Astrocyte of the spinal cord (primary cell): ENCODE data around the gene LDAH.

Experiments
- DNase-seq: peaks from one replicate; pipeline ENCODE4 v3.0.0; 2011; ENCODE audit warnings: low read depth, low spot score
- H3K4me3 ChIP-seq: 2 replicates; pipeline ENCODE4 v1.5.1; 2011; ENCODE audit warnings: low read depth, mild to moderate bottlenecking, low read length, moderate library complexity
- in situ Hi-C: cut with HindIII; loops from 2 replicates; pipeline ENCODE4 v1.10.0; 2017; ENCODE audit warnings: low sequenced_read_pairs
- TF ChIP-seq, protein P1 (sequence below): IDR thresholded peaks from 2 replicates; pipeline ENCODE4 v1.5.1; 2012; ENCODE audit warnings: low read depth, mild to moderate bottlenecking, low read length, inconsistent platforms

Gene LDAH

DNA sequence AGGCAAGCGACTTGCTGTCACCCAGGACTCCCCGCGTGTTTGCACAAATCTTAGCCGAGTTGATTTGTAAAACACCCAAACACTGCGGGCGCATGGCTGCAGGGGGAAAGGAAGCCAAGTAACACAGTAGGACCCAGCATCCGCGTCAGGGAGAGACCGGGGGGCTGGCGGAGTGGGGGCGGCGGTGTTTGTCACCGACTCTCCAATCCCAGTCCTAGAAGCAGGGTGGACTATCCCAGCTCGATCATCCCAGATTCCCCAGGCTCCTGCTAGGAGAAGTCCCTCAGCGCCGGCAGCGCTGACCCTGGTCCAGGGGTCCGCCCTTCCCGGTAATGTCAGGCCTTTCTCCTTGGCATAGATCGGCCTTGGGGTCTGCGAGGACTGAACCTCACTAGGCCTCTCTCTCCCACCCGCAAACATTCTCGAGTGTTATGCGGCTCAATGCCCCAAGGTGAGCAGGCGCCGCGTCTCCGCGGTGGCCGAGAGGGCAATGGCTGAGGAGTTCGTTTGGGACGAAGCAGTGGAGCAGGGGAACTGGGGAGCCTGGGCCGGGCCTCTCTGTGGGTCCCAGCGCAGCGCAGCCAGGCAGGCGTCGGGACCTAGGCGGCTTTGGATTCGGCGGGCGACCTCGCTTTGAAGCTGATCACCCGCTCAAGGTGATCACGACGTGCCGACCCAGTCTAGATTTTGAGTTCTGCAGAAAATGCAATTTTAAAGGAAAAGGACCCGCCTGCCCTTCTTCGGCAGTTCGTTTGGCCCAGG lies 157.5 kb downstream of the LDAH start:
- TF ChIP-seq, protein P1, sequence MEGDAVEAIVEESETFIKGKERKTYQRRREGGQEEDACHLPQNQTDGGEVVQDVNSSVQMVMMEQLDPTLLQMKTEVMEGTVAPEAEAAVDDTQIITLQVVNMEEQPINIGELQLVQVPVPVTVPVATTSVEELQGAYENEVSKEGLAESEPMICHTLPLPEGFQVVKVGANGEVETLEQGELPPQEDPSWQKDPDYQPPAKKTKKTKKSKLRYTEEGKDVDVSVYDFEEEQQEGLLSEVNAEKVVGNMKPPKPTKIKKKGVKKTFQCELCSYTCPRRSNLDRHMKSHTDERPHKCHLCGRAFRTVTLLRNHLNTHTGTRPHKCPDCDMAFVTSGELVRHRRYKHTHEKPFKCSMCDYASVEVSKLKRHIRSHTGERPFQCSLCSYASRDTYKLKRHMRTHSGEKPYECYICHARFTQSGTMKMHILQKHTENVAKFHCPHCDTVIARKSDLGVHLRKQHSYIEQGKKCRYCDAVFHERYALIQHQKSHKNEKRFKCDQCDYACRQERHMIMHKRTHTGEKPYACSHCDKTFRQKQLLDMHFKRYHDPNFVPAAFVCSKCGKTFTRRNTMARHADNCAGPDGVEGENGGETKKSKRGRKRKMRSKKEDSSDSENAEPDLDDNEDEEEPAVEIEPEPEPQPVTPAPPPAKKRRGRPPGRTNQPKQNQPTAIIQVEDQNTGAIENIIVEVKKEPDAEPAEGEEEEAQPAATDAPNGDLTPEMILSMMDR, result no peak
- no peak for DNase-seq
- H3K4me3 ChIP-seq, result no peak overlapping the region
- in situ Hi-C loops, result no loop called here

DNA sequence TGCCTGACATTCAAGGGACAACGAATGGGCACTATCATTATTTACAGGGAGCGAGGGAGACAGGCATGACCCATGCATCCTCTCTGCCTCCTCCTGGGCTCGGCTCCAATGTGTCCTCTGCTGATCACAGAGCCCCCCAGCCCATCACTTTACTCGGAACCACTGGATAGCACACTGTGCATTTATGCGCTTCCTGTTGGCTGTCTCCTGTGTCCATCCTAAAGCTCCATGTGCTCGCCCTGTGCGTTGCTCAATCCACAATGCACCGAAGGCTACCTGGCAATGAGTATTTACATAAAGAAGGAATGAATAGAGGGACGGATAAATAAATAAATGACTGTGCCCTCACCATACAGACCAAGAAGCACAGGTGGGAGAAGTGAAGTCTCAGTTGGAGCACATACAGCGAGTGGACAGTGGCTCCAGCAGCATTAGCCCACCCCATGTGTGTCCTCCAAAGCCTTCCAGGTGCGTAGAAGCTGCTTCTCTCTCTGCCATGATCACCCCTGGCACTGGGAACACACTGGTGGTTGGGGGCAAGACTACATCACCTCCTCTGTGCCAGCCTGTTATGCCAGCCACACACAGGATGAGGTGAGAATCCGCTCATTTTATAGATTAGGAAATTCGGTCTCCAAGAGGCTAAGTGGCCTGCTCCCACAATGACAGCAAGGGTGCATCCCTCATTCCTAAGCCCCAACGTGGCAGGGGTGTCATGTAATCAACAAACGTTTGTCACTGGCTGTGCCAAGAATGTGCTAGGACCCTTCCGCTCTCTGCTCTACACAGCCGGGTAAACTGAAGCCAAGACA lies 158.3 kb downstream of the LDAH start:
- H3K4me3 ChIP-seq, result no peak overlapping the region
- TF ChIP-seq, protein P1, result no peak
- DNase-seq, result no peak
- in situ Hi-C loops, result no loop called here

DNA sequence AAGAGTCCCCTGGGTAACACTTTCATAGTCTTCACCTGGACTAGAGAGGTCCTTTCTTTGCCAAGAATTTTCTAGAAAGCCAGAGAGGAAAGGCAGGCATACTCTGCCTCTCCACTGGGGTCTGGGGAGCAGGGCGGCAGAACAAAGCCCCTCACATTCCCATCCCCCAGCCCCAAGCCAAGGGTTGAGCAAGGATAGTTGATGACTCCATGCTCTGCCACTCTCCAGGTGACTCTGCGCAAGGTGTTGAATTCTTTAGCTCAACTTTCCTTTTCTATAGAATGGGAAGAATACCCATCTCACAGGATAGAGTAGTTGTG lies 158.9 kb downstream of the LDAH start:
- H3K4me3 ChIP-seq, result no peak overlapping the region
- TF ChIP-seq, protein P1, result no peak
- DNase-seq, result no peak
- in situ Hi-C loops, result no loop called here

DNA sequence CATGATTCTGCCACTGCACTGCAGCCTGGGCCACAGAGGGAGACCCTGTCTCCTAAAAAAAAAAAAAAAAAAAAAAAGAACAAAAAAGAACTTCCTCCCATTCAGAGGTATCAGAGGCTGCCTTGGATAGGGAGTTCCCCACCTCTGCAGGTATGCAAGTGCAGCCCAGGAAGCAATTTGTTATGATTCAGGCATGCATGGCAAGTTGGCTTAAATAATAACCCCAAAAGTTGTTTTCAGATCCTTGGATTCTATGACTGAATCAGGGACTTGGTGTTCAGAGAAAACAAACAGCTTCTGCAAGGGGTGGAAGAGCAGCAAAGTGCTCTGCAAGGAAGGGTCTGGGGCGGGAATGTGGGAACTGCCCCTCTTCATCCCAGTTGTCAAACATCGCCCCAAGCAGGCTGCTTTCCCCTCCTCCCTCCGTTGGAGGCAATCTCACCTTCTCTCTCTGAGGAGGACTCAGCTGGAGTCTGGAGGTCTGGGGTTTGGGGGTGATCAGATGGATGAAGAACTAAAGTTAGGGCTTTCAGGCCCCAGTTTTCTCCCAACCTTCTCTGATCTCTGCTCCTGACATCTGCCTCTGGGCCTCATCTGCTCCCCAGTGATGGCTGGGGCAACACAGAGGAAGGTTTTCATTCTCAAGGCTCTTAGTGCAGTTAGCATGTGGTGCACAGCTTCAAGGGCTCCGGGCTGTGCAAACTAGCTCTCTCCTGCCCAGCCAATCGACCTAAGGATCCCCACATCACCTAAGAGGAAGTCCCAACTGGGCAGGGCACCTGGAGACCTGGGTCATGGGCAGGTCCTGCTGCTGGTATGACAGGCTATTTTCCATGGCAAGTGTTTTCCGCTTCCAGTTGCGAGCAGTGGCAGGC lies 159.5 kb downstream of the LDAH start:
- no peak overlapping the region for H3K4me3 ChIP-seq
- DNase-seq, result no peak
- TF ChIP-seq, protein P1, result no peak
- in situ Hi-C loops, result no loop called here

DNA sequence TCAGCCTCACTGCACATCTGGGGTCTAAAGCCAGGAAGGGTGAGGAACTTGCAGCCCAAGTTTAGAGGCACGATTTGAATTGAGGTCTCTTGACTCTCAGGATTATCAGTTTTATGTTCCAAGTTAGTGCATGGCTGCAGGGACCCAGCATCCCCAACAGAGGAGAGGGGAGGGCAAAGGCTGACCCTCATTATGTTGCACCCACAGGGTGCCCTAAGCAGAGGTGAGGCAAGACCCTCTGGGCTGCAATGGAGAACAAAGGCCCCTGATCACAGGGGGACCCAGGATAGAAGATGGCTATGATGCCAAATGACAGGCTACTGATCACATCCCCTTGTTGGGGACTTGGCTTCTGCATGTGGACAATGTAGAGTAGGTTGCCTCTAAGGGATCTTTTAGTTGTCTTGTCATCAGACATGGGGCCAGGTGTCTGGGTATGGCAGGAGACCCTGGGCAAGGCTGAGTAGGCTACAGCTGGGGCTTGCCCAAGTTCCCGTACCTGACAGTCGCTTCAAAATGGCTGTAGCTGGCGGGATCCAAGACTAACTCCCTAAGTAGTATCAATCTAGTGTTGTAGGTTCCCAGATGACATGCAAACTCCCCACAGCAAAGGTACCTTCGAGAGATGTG lies 160.5 kb downstream of the LDAH start:
- no peak for DNase-seq
- no peak overlapping the region for H3K4me3 ChIP-seq
- in situ Hi-C loops, result no loop called here
- TF ChIP-seq, protein P1, result no peak
